ENCODE data around the gene SP140. TPM values are rescaled to one million over a fixed set of nuclear protein-coding genes. Genes with fewer than 3 reads are reported as not detected.

The SP140 gene
- total and polyA plus RNA-seq, 7 experiments from 2014 or later = 11.3 to 120 (median 40.6) TPM

Other genes starting within 250 kb of the SP140 start
- gene SLC16A14, start 156.8 kb upstream of the SP140 start, total RNA-seq = under 1 TPM; 0.22 to 0.58 (median 0.49) TPM
- gene SLC16A14, start 156.8 kb upstream of the SP140 start, polyA plus RNA-seq = under 1 TPM; 0.14 to 0.28 TPM
- 100 to 1,000 TPM in 4 of 5 experiments, 10 to 100 TPM in 1; 97.5 to 182 (median 117) TPM for gene SP110, start 5.8 kb upstream of the SP140 start, total RNA-seq
- 100 to 1,000 TPM in 1 of 2 donors, 10 to 100 TPM in 1; 89.8 to 101 TPM for gene SP110, start 5.8 kb upstream of the SP140 start, polyA plus RNA-seq
- gene SP140L, start 101.5 kb downstream of the SP140 start, total RNA-seq = 100 to 1,000 TPM in 2 of 5 experiments, 10 to 100 TPM in 3; 62.8 to 121 (median 89.5) TPM
- gene SP140L, start 101.5 kb downstream of the SP140 start, polyA plus RNA-seq = 10 to 100 TPM; 34.1 to 42.4 TPM
- 100 to 1,000 TPM; 203 to 391 (median 214) TPM for gene SP100, start 190.5 kb downstream of the SP140 start, total RNA-seq
- 100 to 1,000 TPM; 103 to 191 TPM for gene SP100, start 190.5 kb downstream of the SP140 start, polyA plus RNA-seq